Uterus (tissue), 4 donors: ENCODE data around the gene RABGGTA. TPM values are rescaled to one million over a fixed set of nuclear protein-coding genes. Genes with fewer than 3 reads are reported as not detected.

Experiments used
- DNase-seq, 2 donors: peaks; one replicate each; pipeline ENCODE4 v3.0.0-alpha.2; 2019 to 2020
- H3K27ac ChIP-seq, 2 donors: fragments of 200-600 bp; sonication (generic); 1 replicate in 1 of 2; 2 replicates in 1 of 2; pipeline ENCODE4 v1.5.1; 2016 to 2018
- H3K27me3 ChIP-seq, 2 donors: fragments of 200-600 bp; sonication (generic); one replicate each; pipeline ENCODE4 v1.5.1; 2018 to 2019; ENCODE audit warnings: control low read depth in 1 of 2
- H3K36me3 ChIP-seq, 2 donors: fragments of 200-600 bp; sonication (generic); one replicate each; pipeline ENCODE4 v1.5.1; 2019; ENCODE audit warnings: control low read depth in 1 of 2
- H3K4me1 ChIP-seq, 2 donors: fragments of 200-600 bp; sonication (generic); one replicate each; pipeline ENCODE4 v1.5.1; 2018 to 2019; ENCODE audit warnings: control low read depth in 1 of 2
- H3K4me3 ChIP-seq, 2 donors: fragments of 200-600 bp; sonication (generic); 1 replicate in 1 of 2; 2 replicates in 1 of 2; pipeline ENCODE4 v1.5.1; 2018 to 2019; ENCODE audit warnings: mild to moderate bottlenecking in 1 of 2
- H3K9me3 ChIP-seq, 2 donors: fragments of 200-600 bp; sonication (generic); one replicate each; pipeline ENCODE4 v1.5.1; 2019; ENCODE audit warnings: control low read depth in 1 of 2
- CTCF ChIP-seq, 4 experiments: fragments of 200-600 bp in 2 of 4; fragments of 450-650 bp in 2 of 4; sonication (generic) in 2 of 4; IDR thresholded peaks; one replicate each; pipeline ENCODE4 v1.5.1; 2016 to 2019; ENCODE audit warnings: antibody characterized with exemption in 4 of 4, mild to moderate bottlenecking in 2 of 4, moderate library complexity in 1 of 4
- POLR2A ChIP-seq, 2 donors: fragments of 450-650 bp; IDR thresholded peaks; one replicate each; pipeline ENCODE4 v1.6.1; 2016; ENCODE audit warnings: antibody characterized with exemption in 2 of 2, mild to moderate bottlenecking in 1 of 2, moderate library complexity in 1 of 2
- intact Hi-C: fragments of 100-400 bp; cut with DNase I; formaldehyde crosslinking; loops from one replicate; pipeline ENCODE4 v1.15.1; 2023; ENCODE audit warnings: low total_unique reads
- total RNA-seq, 4 donors: library from RNA; depleted of rRNA in 3 of 4; stranded (reverse); fragments of >200 nt in 3 of 4; gene quantifications; one replicate each; pipeline versions ENCODE4 v1.1.0 to v1.2.4, GENCODE V29; 2014 to 2023
- donor health status: DM: yes; HTN: yes; CAD: no.

RABGGTA gene
- total RNA-seq, 4 donors from 2014 or later: 9.2 to 67.9 (median 23.2) TPM

GRCh38 chr14:24260026-24260779 is 11.2 kb downstream of the RABGGTA start:
- no peaks in the 10 kb centered on the region for H3K9me3 ChIP-seq
- DNase-seq: no peak
- H3K4me3 ChIP-seq: no peak overlapping the region
- intact Hi-C loops: no loop called here
- no peak overlapping the region for H3K27ac ChIP-seq
- no peaks in the 10 kb centered on the region for H3K4me1 ChIP-seq
- H3K27me3 ChIP-seq: no peaks in the 10 kb centered on the region
- TF ChIP-seq POLR2A (IDR thresholded peaks at IDR 0.05) (no peak), CTCF (IDR thresholded peaks at IDR 0.05) (no peak)
- no peaks in the 10 kb centered on the region for H3K36me3 ChIP-seq

- Histone ChIP-seq H3K27me3 (no peaks in the 10 kb centered on the region), H3K9me3 (no peaks in the 10 kb centered on the region), H3K27ac (no peak overlapping the region), H3K4me1 (no peaks in the 10 kb centered on the region), H3K36me3 (no peaks in the 10 kb centered on the region), H3K4me3 (no peak overlapping the region)
- no peak for TF ChIP-seq CTCF (IDR thresholded peaks at IDR 0.05)
- no peak for TF ChIP-seq POLR2A (IDR thresholded peaks at IDR 0.05)
- DNase-seq: no peak
- intact Hi-C loops: no loop called here
Observed at GRCh38 chr14:24259282-24260025, 11.9 kb downstream of the RABGGTA start.

- no peak overlapping the region for H3K4me3 ChIP-seq
- intact Hi-C loops: no loop called here
Observed at GRCh38 chr14:24258548-24259265, 12.7 kb downstream of the RABGGTA start.

GRCh38 chr14:24258119-24258518 is 13.3 kb downstream of the RABGGTA start:
- Histone ChIP-seq H3K36me3 (no peaks in the 10 kb centered on the region), H3K4me1 (no peaks in the 10 kb centered on the region), H3K27ac (no peak overlapping the region), H3K4me3 (no peak overlapping the region), H3K9me3 (no peaks in the 10 kb centered on the region), H3K27me3 (no peaks in the 10 kb centered on the region)
- intact Hi-C loops: no loop called here
- TF ChIP-seq CTCF (IDR thresholded peaks at IDR 0.05): no peak
- no peak for TF ChIP-seq POLR2A (IDR thresholded peaks at IDR 0.05)
- no peak for DNase-seq

More at GRCh38 chr14:24258548-24259265, 12.7 kb downstream of the RABGGTA start:
- Histone ChIP-seq H3K4me1 (no peaks in the 10 kb centered on the region), H3K27ac (no peak overlapping the region), H3K36me3 (no peaks in the 10 kb centered on the region), H3K27me3 (no peaks in the 10 kb centered on the region), H3K9me3 (no peaks in the 10 kb centered on the region)
- no peak for DNase-seq
- TF ChIP-seq POLR2A (IDR thresholded peaks at IDR 0.05): no peak
- TF ChIP-seq CTCF (IDR thresholded peaks at IDR 0.05): no peak
